Gastroesophageal sphincter (tissue), 3 donors: ENCODE measurements around the gene MMP7.

Experiments
- POLR2AphosphoS5 ChIP-seq: sonication (generic); formaldehyde crosslinking; IDR thresholded peaks from one replicate; pipeline ENCODE4 v1.6.1; 2017; ENCODE audit warnings: antibody characterized with exemption
- TF ChIP-seq, protein P1 (sequence below), 4 experiments: fragments of 200-600 bp in 2 of 4; fragments of 450-650 bp in 2 of 4; sonication (generic) in 1 of 4; IDR thresholded peaks; one replicate each; pipeline ENCODE4 v1.5.1; 2017 to 2019; ENCODE audit warnings: antibody characterized with exemption in 4 of 4, mild to moderate bottlenecking in 2 of 4, moderate library complexity in 2 of 4

DNA sequence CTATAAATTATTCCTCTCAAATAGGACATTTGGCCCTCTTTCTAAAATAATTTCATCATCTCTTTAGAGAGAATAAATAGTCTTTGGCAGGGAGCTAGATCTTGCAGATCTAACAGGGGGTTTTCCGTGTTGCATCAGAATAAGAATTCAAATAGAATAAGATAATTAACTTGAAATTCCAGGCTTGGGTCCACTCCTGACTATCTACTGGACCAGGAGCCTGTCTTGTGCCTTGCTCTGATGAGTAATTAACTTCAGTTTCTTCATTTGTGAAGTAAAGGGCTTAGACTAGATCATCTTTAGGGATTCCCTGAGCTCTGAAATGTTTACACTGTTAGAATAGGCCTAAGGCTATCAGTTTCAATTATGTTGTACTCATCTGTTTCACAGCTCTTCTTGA, 54.5 kb downstream of the MMP7 start:
- TF ChIP-seq, protein P1, sequence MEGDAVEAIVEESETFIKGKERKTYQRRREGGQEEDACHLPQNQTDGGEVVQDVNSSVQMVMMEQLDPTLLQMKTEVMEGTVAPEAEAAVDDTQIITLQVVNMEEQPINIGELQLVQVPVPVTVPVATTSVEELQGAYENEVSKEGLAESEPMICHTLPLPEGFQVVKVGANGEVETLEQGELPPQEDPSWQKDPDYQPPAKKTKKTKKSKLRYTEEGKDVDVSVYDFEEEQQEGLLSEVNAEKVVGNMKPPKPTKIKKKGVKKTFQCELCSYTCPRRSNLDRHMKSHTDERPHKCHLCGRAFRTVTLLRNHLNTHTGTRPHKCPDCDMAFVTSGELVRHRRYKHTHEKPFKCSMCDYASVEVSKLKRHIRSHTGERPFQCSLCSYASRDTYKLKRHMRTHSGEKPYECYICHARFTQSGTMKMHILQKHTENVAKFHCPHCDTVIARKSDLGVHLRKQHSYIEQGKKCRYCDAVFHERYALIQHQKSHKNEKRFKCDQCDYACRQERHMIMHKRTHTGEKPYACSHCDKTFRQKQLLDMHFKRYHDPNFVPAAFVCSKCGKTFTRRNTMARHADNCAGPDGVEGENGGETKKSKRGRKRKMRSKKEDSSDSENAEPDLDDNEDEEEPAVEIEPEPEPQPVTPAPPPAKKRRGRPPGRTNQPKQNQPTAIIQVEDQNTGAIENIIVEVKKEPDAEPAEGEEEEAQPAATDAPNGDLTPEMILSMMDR (IDR thresholded peaks at IDR 0.05): no peak
- no peak for TF ChIP-seq POLR2AphosphoS5
